Uterine smooth muscle cell (primary cell): ENCODE data around the gene TNK1. TPM values are rescaled to one million over a fixed set of nuclear protein-coding genes. Genes with fewer than 3 reads are reported as not detected.

ENCODE experiments used
- total RNA-seq: library from RNA; depleted of rRNA; stranded (reverse); fragments of >200 nt; gene quantifications from 2 replicates; pipeline ENCODE4 v1.2.3, GENCODE V29; 2014

Gene TNK1
- under 0.01 and 0.66 TPM in 2 replicates for total RNA-seq

DNA sequence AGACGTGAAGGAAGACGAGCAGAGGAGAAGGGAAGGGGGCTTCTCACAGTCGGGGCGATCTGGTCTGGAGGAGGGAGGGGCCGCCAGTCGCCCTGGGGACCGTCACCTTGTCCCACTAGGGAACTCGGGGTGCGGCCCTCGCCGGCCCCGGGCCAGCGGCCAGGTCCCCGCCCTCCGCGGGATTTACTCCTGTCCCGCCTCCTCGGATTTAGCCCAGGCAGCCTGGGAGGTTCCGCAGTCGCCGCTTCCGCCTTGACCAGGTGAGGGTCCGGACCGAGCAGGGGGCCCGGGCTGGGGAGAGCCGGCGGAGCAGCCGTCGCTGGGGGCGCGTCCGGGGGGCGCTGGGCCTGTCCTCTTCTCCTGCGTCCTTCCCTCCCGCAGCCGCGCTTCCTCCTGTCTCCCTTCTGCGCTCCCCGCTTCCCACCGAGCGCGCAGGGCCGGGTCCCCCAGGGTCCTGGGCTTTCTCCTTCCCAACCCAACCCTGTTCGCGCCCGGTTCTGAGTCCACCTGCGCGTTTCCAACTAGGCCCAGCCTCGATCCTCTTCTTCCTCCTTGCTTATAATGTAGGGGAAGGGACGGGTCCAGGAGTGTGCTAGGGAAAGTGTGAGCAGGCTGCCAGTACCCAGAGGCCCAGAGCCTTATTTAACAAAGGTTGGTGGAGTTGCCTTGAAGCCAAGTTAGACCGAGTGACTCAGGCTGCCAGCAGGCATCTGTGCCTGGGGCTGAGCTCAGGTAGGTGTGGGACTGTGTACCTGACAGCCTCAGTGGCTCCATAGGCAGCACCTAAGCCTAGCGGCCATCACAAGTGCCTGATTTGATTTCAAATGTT lies at the start of gene TNK1:
Gene TNK1, plus strand, starts transcription at position 235 of the 829 bp plus-strand sequence. CDS start 1,838 bp downstream, outside the sequence.

DNA sequence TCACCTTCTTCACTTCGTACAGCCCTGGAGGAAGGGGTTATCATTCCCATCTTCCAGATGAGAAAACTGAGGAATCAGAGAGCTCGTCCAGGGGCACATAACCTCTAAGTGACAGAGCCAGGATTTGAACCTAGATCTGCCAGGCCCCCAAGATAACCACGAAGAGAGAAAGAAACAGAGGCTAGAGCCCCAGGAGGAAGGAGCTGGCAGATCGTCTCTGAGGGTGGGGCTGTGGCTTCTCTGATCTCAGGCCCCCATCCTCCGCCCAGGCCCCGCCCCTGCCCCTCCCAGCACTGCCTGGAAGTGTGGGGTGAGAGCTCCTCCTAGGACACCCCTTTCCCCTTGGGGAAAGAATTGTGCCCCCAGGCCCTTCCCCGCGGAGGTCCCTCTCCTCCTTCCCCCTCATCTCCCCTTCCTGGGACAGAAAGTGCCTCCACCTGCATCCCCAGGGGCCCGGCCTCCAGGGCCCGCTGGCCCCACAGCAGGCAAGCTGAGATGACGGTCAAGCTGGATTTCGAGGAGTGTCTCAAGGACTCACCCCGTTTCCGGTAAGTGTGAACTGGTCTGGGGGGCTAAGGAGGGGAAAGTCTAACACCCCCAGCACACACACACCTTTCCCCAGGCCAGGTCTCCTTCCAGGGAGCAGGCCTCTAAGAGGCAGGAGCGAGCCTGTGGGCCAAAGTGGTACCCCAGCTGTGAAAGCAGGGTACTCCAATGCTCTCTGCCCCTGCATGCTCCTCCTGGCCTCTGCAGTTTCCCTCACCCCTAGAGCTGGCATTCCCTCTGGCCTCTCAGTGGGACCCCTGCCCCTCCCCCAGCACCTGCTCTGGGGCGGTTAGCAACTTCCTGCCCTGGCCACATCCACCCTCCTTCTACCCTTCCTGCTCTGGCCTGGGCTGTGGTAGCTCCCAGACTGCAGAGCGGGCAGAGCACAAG lies 44.4 kb upstream of the TNK1 start, which contains the start of gene ACAP1:
Gene ACAP1, plus strand, starts transcription at position 290 of the 936 bp plus-strand sequence. Its CDS starts 206 bp downstream, at position 496.

DNA sequence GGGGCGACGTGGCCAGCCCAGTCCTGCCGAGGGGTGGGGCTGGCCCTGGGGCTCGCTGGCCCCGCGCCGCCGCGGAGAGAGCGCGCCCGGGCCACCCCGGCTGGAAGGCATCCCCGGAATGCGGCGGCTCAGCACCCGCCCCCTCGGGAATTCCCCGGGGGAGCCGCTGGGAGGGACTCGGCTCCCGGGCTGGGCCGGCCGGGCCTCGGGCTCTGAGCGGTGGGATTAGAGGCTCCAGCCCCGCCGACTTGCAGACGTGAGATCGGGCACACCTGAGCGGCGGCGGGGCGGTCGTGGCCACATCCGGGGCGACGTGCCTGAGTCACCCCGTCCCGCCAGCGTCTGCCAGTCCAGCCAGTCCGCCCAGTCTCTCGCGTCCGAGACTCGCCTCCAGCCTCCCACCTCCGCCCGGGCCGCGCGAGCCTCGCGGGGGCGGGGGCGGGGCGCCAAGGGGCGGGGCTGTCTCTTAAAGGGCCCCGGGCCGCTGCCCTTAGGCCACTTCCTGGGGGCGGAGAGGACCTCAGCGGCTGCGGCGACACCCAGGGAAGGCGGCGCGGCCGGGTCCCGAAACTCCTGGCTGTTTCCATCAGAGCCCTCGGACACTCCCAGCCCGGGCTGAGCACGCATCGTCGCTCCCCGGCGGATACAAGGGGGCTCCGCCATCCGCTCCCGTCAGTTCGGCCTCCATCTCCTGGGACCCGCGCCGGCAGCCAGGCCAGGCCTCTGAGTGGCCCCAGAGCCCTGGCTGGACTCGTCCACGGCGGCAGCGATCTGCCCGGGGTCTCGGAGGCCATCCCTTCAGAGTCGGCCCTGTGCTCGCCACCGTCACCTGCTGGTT lies 29.0 kb upstream of the TNK1 start, which contains the start of gene KCTD11:
Gene KCTD11, plus strand, starts transcription at position 498 of the 838 bp plus-strand sequence.

DNA sequence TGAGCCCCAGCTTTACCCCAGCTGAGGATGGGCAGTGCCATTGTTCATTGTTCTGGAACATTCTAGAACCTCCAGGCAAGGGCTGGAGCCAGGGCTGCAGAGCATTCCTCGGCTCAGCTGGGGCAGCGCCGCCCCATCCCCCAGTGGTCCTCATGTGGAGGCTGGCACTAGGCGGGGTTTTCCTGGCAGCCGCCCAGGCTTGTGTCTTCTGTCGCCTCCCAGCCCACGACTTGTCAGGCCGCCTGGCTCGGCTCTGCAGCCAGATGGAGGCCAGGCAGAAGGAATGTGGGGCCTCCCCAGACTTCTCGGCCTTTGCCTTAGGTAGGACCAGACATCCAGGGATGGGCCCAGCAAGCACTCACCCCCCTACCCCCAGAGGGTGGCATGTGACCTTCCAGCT lies 25.8 kb upstream of the TNK1 start, which contains the start of gene TMEM95:
Gene TMEM95, plus strand, starts transcription at position 104 of the 400 bp plus-strand sequence. Its CDS starts 49 bp downstream, at position 153.

DNA sequence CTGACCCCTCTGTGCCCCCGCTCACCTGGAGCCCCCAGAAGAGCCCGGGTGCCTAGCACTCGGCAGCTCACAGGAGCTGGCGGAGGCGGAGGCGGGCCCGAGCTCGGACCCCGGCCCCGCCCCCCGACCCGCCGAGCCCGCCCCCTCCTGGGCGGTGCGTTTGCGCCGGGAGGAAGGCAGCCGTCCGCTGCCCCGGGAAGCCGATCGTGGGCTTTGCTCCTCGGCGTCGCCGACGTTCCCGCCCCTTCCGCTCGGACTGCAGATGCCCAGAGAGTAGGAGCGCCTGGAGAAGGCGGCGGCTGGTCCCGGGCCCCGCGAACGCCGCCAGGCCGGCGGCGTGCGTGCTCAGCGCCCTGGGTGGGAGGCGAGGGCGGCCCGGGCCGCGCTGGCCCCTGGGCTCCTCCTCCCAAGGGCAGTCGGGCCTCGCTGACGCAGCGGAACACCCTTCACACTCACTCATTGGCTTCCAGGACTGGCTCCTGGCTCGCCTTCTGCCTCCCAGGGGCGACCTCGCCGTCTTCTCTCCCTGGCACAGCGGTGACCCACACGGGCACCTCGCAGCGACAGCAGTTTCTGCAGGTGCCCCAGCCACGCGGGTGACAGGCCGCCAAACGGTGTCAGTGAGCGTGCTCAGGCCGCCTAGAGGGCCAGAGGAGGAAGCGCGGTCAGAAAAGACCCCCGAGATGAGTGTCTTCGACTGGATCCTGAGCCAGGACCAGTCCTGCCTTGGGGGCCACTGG lies 13.7 kb downstream of the TNK1 start, which contains the start of gene PLSCR3:
Gene PLSCR3, minus strand, starts transcription at position 74 of the 740 bp plus-strand sequence. CDS start 415 bp downstream, outside the sequence.

DNA sequence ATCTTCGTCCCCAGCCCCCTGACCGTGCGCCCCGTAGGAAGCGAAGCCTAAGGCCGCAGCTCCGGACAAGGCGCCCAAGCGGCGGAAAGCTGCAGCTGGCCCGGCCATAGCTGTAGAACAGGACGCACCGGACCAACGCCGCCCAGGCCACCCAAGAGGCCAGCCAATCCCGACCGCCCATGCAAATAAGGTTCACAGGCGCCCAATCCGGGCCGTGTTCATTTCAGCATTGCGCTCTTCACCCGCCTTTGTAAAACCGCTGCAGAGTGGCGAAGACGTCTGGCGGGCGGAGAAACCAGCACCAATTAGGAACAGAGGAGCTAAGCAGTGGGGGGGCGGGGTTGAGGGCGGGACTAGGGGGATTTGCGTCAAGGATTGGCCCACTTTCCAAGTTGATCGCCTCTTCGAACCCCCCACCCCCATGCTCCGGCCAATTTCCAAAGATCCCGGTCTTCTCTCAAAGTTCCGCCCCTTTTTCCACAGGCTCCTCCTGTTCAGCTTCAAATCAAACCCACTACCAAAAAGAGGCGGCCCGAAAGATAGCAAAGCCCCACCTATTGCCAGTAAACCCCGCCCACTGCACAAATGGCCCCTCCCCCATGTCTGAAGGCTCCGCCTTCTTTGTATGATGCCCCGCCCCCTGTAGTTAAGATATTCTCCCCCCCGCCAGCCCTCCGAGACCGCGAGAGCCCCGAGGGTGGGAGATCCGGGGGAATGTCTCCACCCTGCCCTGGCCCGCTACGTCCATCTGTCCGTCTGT lies 23.3 kb downstream of the TNK1 start, which contains the start of gene TMEM256:
Gene TMEM256, minus strand, starts transcription at position 121 of the 760 bp plus-strand sequence. Its CDS starts 13 bp downstream, at position 108.

DNA sequence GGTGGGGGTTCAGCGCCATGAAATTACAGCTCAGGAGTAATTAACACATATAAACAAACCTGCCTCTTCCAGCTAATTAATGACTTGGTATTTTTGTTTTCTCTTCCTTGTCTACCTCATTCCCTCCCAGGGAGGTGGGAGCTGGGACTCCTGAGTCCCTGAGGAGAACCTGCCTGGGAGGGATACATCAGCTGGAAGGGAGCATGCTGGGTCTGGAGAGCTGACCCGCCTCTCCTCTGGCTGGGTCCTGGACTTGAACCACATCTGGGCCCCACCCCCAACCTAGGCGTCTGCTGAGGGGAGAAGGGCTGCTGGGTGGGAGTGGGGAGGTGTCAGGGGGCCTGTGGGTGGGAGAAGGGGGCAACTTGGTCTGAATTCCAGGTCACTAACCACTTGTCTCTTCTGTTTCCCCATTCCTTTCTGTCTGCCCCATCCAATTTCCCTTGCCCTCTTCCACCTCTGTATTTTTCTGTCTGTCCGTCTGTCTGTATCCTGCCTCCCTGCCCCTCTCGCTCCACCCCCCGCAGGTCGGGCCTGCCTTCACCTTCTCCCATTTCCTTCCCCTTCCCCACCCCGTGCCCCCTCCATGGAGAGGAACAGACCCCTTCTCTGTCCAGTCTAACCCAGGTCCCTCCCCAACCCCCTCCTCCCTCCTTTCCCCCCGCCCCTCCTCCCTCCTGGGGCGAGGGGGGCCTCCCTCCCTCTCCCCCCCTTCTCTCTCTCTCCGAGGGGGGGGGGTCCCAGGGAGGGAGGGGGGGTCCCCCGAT lies 26.8 kb downstream of the TNK1 start, which contains the start of gene NLGN2:
Gene NLGN2, plus strand, starts transcription at position 361 of the 767 bp plus-strand sequence. CDS start 411 bp downstream, outside the sequence.

DNA sequence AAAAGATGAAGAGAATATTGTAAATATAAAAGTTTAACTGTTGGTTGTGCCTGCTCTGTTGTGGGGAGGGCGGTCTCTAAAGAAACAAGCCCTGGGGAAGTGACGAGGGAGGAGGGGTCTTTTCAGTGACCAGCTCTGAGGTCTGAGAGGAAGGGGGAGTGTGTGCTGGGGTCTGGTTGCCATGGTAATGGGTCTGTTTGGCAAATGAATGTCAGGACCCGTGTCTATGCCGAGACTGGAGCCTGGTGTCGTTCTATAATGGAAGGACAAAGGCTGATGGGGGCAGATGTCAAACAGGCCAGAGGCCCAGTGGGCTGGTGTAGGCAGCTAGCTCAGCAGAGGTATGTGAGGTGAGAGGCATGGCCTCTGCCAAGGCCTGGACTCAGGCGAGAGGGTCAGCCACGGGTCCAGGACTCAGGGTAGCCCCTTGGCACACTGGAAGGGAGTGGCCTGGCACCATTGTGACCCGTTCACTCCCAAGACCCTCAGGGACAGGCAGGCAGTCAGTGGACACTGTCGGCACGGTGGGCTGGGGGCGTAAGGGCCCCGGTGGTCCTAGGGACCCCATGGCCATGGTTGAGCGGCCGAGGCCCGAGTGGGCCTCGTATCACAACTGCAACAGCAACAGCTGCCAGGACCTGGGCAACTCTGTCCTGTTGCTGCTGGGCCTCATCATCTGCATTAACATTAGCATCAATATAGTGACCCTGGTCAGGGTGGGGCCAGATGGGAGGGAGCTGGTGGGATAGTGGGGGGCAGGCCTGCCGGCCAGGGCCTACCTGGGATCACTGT lies 39.1 kb downstream of the TNK1 start, which contains the start of gene SPEM1:
Gene SPEM1, plus strand, starts transcription at position 506 of the 792 bp plus-strand sequence. Its CDS starts 61 bp downstream, at position 567.

DNA sequence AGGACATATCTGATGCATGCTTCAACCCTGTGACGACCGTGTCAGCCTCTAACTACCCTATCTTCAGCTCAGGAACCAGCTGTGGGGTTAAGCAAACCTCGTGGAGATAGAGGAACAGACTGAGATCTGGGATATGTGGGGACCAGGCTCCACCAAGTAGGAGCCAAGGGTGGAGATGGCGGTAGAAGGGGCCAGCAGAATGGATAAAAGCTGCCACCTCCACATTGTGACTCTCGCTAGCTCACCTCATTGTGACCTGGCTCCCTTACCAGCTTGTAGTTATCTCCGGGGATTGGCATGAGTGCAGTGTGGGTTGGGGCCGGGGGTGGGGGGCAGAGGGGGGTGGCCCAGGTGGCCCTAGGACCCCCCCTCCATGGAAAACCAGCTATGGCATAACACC lies 44.4 kb downstream of the TNK1 start, which contains the start of gene SPEM2:
Gene SPEM2, plus strand, starts transcription at position 301 of the 400 bp plus-strand sequence. Its CDS starts 73 bp downstream, at position 374.

DNA sequence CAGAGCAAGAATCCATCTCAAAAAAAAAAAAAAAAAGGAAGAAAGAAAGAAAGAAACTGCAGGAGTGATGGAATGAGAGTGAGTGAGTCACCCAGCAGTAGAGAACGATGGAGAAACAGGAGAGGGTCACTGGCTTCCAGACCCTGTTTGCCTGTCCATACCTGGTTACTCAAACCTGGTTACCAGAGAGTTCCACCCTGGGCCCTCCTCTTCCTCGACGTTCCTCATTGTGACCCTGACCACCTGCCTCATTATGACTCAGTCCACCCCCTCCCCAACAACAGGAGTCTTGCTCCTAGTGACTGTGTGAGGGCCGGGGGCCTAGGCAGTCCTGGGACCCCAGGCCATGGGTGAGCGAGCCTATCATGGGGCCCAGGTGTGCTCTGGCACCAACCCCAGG lies 47.7 kb downstream of the TNK1 start, which contains the start of gene SPEM3:
Gene SPEM3, plus strand, starts transcription at position 301 of the 400 bp plus-strand sequence. Its CDS starts 46 bp downstream, at position 347.

Other genes with a start within 250 kb of the TNK1 start
- 1.3 and 1.4 TPM in 2 replicates for gene ASGR1, start 201.7 kb upstream of the TNK1 start, total RNA-seq
- 15.9 and 19.2 TPM in 2 replicates for gene DLG4, start 161.3 kb upstream of the TNK1 start, total RNA-seq
- gene ACADVL, start 161.2 kb upstream of the TNK1 start, total RNA-seq: 162 and 238 TPM in 2 replicates
- gene DVL2, start 146.6 kb upstream of the TNK1 start, total RNA-seq: 95.3 and 99.5 TPM in 2 replicates
- gene PHF23, start 141.6 kb upstream of the TNK1 start, total RNA-seq: 42.5 and 45.5 TPM in 2 replicates
- 74.6 and 149 TPM in 2 replicates for gene GABARAP, start 138.6 kb upstream of the TNK1 start, total RNA-seq
- gene CTDNEP1, start 129.4 kb upstream of the TNK1 start, total RNA-seq: 25.7 and 27.9 TPM in 2 replicates
- gene ELP5, start 128.9 kb upstream of the TNK1 start, total RNA-seq: 33.0 and 35.5 TPM in 2 replicates
- gene CLDN7, start 118.6 kb upstream of the TNK1 start, total RNA-seq: 2.1 and 4.5 TPM in 2 replicates
- gene SLC2A4, start 99.4 kb upstream of the TNK1 start, total RNA-seq: under 0.01 TPM in 2 replicates
- under 0.01 TPM in 2 replicates for gene YBX2, start 86.5 kb upstream of the TNK1 start, total RNA-seq
- gene EIF5A, start 73.5 kb upstream of the TNK1 start, total RNA-seq: 450 and 1,318 TPM in 2 replicates
- 34.6 and 43.2 TPM in 2 replicates for gene GPS2, start 65.7 kb upstream of the TNK1 start, total RNA-seq
- gene NEURL4, start 51.8 kb upstream of the TNK1 start, total RNA-seq: 24.0 and 32.6 TPM in 2 replicates
- 2.4 and 5.7 TPM in 2 replicates for gene ACAP1, start 44.6 kb upstream of the TNK1 start, total RNA-seq
- gene KCTD11, start 28.9 kb upstream of the TNK1 start, total RNA-seq: 6.5 and 9.4 TPM in 2 replicates
- gene TMEM95, start 25.9 kb upstream of the TNK1 start, total RNA-seq: not detected in 2 replicates
- 11.4 and 20.5 TPM in 2 replicates for gene PLSCR3, start 13.4 kb downstream of the TNK1 start, total RNA-seq
- 69.7 and 102 TPM in 2 replicates for gene TMEM256, start 23.0 kb downstream of the TNK1 start, total RNA-seq
- gene NLGN2, start 26.8 kb downstream of the TNK1 start, total RNA-seq: 8.2 and 10.7 TPM in 2 replicates
- gene SPEM1, start 39.2 kb downstream of the TNK1 start, total RNA-seq: not detected in 2 replicates
- gene SPEM2, start 44.5 kb downstream of the TNK1 start, total RNA-seq: not detected in 2 replicates
- gene SPEM3, start 47.8 kb downstream of the TNK1 start, total RNA-seq: not detected in 2 replicates
- gene TMEM102, start 54.3 kb downstream of the TNK1 start, total RNA-seq: 1.2 and 2.2 TPM in 2 replicates
- gene FGF11, start 58.4 kb downstream of the TNK1 start, total RNA-seq: 0.77 and 1.7 TPM in 2 replicates
- 3.4 and 6.6 TPM in 2 replicates for gene CHRNB1, start 64.0 kb downstream of the TNK1 start, total RNA-seq
- gene ZBTB4, start 98.5 kb downstream of the TNK1 start, total RNA-seq: 14.8 and 24.1 TPM in 2 replicates
- gene SLC35G6, start 100.4 kb downstream of the TNK1 start, total RNA-seq: not detected in 2 replicates
- 90.6 and 114 TPM in 2 replicates for gene POLR2A, start 103.3 kb downstream of the TNK1 start, total RNA-seq
- gene TNFSF12, start 168.0 kb downstream of the TNK1 start, total RNA-seq: 6.1 and 10.0 TPM in 2 replicates
- gene TNFSF13, start 177.7 kb downstream of the TNK1 start, total RNA-seq: 0.44 and 0.75 TPM in 2 replicates
- gene SENP3, start 180.8 kb downstream of the TNK1 start, total RNA-seq: 73.1 and 83.8 TPM in 2 replicates
- 12.8 and 16.2 TPM in 2 replicates for gene CD68, start 198.5 kb downstream of the TNK1 start, total RNA-seq
- 77.5 and 140 TPM in 2 replicates for gene MPDU1, start 202.8 kb downstream of the TNK1 start, total RNA-seq
- 0.12 and 0.33 TPM in 2 replicates for gene SOX15, start 209.0 kb downstream of the TNK1 start, total RNA-seq
- 62.0 and 65.4 TPM in 2 replicates for gene FXR2, start 233.8 kb downstream of the TNK1 start, total RNA-seq
- 30.0 and 43.9 TPM in 2 replicates for gene SAT2, start 246.7 kb downstream of the TNK1 start, total RNA-seq
- gene SHBG, start 249.0 kb downstream of the TNK1 start, total RNA-seq: 0.11 and 0.37 TPM in 2 replicates